GM12878 (cell line): ENCODE measurements around the gene TYSND1. TPM values are rescaled to one million over a fixed set of nuclear protein-coding genes. Genes with fewer than 3 reads are reported as not detected.

ENCODE experiments used
- ATAC-seq: fragments of 200-7000 bp; cut with Tn5 transposase; 3 replicates; pipeline ENCODE4 v1.9.1; 2020; ENCODE audit warnings: mild to moderate bottlenecking, moderate library complexity
- BruUV-seq: library from RNA; stranded (reverse); fragments of 400-500 nt; replicated peaks from 2 replicates; lab custom pipeline; 2021; lab: Mats Ljungman, UMichigan
- CTCF ChIA-PET: fragments of 300-600 bp; sonication (Branson Sonifier 250); formaldehyde crosslinking; extraction: SDS; loops from one replicate; lab custom pipeline; 2021; ENCODE audit warnings: inconsistent platforms; lab: Yijun Ruan, JAX
- POLR2A ChIA-PET: fragments of 350-600 bp; formaldehyde crosslinking; extraction: SDS; loops from one replicate; lab custom pipeline; 2021; ENCODE audit warnings: inconsistent platforms; lab: Charles Lee
- RAD21 ChIA-PET: fragments of 300-600 bp; sonication (Branson Sonifier 250); formaldehyde crosslinking; loops from one replicate; lab custom pipeline; 2023; ENCODE audit warnings: antibody characterized with exemption; ENCODE audit not compliant: unreplicated experiment; lab: Charles Lee
- SMC1A ChIA-PET: fragments of 300-600 bp; sonication (Branson Sonifier 250); formaldehyde crosslinking; loops from one replicate; lab custom pipeline; 2023; ENCODE audit not compliant: unreplicated experiment, uncharacterized antibody; lab: Charles Lee
- DNase-seq: peaks from one replicate; pipeline ENCODE4 v3.0.0-alpha.2; 2011; ENCODE audit warnings: low read depth, low spot score
- FAIRE-seq: peaks from 3 replicates; lab custom pipeline; 2011; peaks lifted over from hg19 to GRCh38; lab: Jason Lieb, UNC
- H2AFZ ChIP-seq: 2 replicates; pipeline ENCODE4 v1.6.0; 2011; ENCODE audit warnings: low read depth, low read length, control low read depth; ENCODE audit not compliant: control insufficient read depth
- H3K27ac ChIP-seq: 2 replicates; pipeline ENCODE4 v1.5.1; 2011; ENCODE audit warnings: control low read depth; ENCODE audit not compliant: control insufficient read depth, insufficient read depth
- H3K27me3 ChIP-seq, 2 experiments: replicated peaks in 1 of 2; 2 replicates each; pipeline versions ENCODE4 v1.6.0 to v1.6.1; 2011; ENCODE audit warnings: low read length in 1 of 2; ENCODE audit not compliant: control insufficient read depth in 2 of 2, insufficient read depth in 2 of 2
- H3K36me3 ChIP-seq, 2 experiments: 2 replicates each; pipeline ENCODE4 v1.5.1; 2011; ENCODE audit warnings: low read length in 1 of 2; ENCODE audit not compliant: control insufficient read depth in 2 of 2, insufficient read depth in 2 of 2
- H3K4me1 ChIP-seq: 2 replicates; pipeline ENCODE4 v1.6.1; 2011; ENCODE audit warnings: mild to moderate bottlenecking, low read length, moderate library complexity, mixed read lengths; ENCODE audit not compliant: control insufficient read depth, insufficient read depth
- H3K4me2 ChIP-seq: 2 replicates; pipeline ENCODE4 v1.6.0; 2011; ENCODE audit warnings: control low read depth; ENCODE audit not compliant: control insufficient read depth, insufficient read depth
- H3K4me3 ChIP-seq: fragments of 200-600 bp; sonication (generic); 2 replicates; pipeline ENCODE4 v1.5.1; 2016
- H3K79me2 ChIP-seq: 2 replicates; pipeline ENCODE4 v1.6.0; 2011; ENCODE audit warnings: low read length; ENCODE audit not compliant: control insufficient read depth, insufficient read depth
- H3K9ac ChIP-seq: 2 replicates; pipeline ENCODE4 v1.8.0; 2011; ENCODE audit warnings: low read length, control low read depth, mixed read lengths; ENCODE audit not compliant: control insufficient read depth, insufficient read depth
- H3K9me3 ChIP-seq: replicated peaks from 3 replicates; pipeline ENCODE4 v1.5.1; 2011; ENCODE audit warnings: mild to moderate bottlenecking, low read length; ENCODE audit not compliant: control insufficient read depth, insufficient read depth
- H4K20me1 ChIP-seq: 2 replicates; pipeline ENCODE4 v1.6.0; 2011; ENCODE audit not compliant: control insufficient read depth, insufficient read depth
- CBX5 ChIP-seq: sonication (generic); IDR thresholded peaks from 2 replicates; pipeline ENCODE4 v1.6.1; 2016; ENCODE audit warnings: low read depth, moderate library complexity, mild to moderate bottlenecking, inconsistent platforms
- MYC ChIP-seq: IDR thresholded peaks from 2 replicates; pipeline ENCODE4 v1.6.1; 2011; ENCODE audit warnings: mild to moderate bottlenecking, low read length, moderate library complexity, inconsistent platforms; ENCODE audit not compliant: insufficient read depth, insufficient replicate concordance, insufficient read length, severe bottlenecking
- NFYA ChIP-seq: IDR thresholded peaks from 2 replicates; pipeline ENCODE4 v1.6.1; 2011; ENCODE audit warnings: low read depth, mild to moderate bottlenecking, low read length, improper control_type of control experiment, borderline replicate concordance
- PKNOX1 ChIP-seq: fragments of 450-650 bp; IDR thresholded peaks from 2 replicates; pipeline ENCODE4 v1.6.1; 2016; ENCODE audit warnings: mild to moderate bottlenecking
- POU2F2 ChIP-seq: IDR thresholded peaks from 3 replicates; pipeline ENCODE4 v1.6.1; 2011; ENCODE audit warnings: low read depth, mild to moderate bottlenecking, low read length, borderline replicate concordance
- RUNX3 ChIP-seq: IDR thresholded peaks from 2 replicates; pipeline ENCODE4 v1.6.1; 2012; ENCODE audit warnings: low read length, inconsistent platforms
- SMARCA5 ChIP-seq: fragments of 450-650 bp; IDR thresholded peaks from 2 replicates; pipeline ENCODE4 v1.6.1; 2017; ENCODE audit warnings: mild to moderate bottlenecking
- WGBS: methylation state at CpG from one replicate; pipeline ENCODE4 v1.1.6; 2016; ENCODE audit warnings: low lambda C conversion rate; ENCODE audit not compliant: insufficient replicate concordance, insufficient coverage; ENCODE audit errors: missing lambda C conversion rate; 5-methylcytosine and 5-hydroxymethylcytosine counted together
- in situ Hi-C: fragments of 300-500 bp; cut with MboI; formaldehyde crosslinking; loops from 9 replicates; pipeline ENCODE4 v1.14.3; 2018; ENCODE audit warnings: mixed read lengths
- intact Hi-C: fragments of 100-400 bp; cut with micrococcal nuclease; formaldehyde crosslinking; loops from one replicate; pipeline ENCODE4 v1.14.2; 2022; ENCODE audit not compliant: unreplicated experiment
- polyA plus RNA-seq, 11 experiments: library from polyadenylated mRNA; depleted of rRNA in 4 of 11; unstranded in 6 of 11; stranded (reverse) in 5 of 11; fragments of >200 nt; fragmentation: Nextera tagmentation in 4 of 11; fragmentation: Illumina TruSeq in 1 of 11; extraction: Ambion mirVana in 4 of 11; extraction: Trizol in 1 of 11; gene quantifications; 1 replicate in 1 of 11; 2 replicates in 10 of 11; pipeline versions ENCODE4 v1.2.1 to v1.2.3, GENCODE V29; 2011 to 2016; ENCODE audit warnings: inconsistent platforms in 2 of 11, missing spikeins in 2 of 11, low read depth in 1 of 11
- total RNA-seq, 4 experiments: library from RNA; depleted of rRNA in 3 of 4; stranded (reverse); fragments of >200 nt in 3 of 4; fragmentation: Illumina TruSeq in 1 of 4; extraction: Trizol in 1 of 4; gene quantifications; 2 replicates each; pipeline versions ENCODE4 v1.2.1 to v1.2.3, GENCODE V29; 2013 to 2021
- TF ChIP-seq, protein P1 (sequence below): IDR thresholded peaks from 2 replicates; pipeline ENCODE4 v1.6.1; 2011; ENCODE audit warnings: borderline replicate concordance, low read depth, mild to moderate bottlenecking, moderate library complexity, low read length; ENCODE audit not compliant: insufficient read depth, poor library complexity, severe bottlenecking
- TF ChIP-seq, protein P2 (sequence below): fragments of 450-650 bp; IDR thresholded peaks from 2 replicates; pipeline ENCODE4 v1.6.1; 2017; ENCODE audit warnings: mild to moderate bottlenecking
- TF ChIP-seq, protein P3 (sequence below): fragments of 450-650 bp; IDR thresholded peaks from 2 replicates; pipeline ENCODE4 v1.6.1; 2016; ENCODE audit warnings: mild to moderate bottlenecking

The TYSND1 gene
- total and polyA plus RNA-seq, 10 of the 15 experiments (the other 5 are each of a cell fraction or from before 2014, with no cell fraction given): 1.9 to 21.4 (median 12.0) TPM

- peak; percentile 13 for ATAC-seq
- POLR2A ChIA-PET: no interaction called here
- Histone ChIP-seq H3K9me3 (no peaks in the 10 kb centered on the region), H3K4me2 (peak overlapping the region; percentile 97), H4K20me1 (no peaks in the 10 kb centered on the region), H3K27me3 (no peaks in the 10 kb centered on the region), H3K9ac (peak overlapping the region; percentile 96), H3K4me3 (peak overlapping the region; percentile 83), H3K36me3 (no peaks in the 10 kb centered on the region; a peak in 1 of 4 replicates), H2AFZ (no peak overlapping the region), H3K27ac (peak overlapping the region; percentile 89; the same call in 1 of the 2 replicates), H3K79me2 (peaks cover 29% of the 10 kb centered on the region), H3K4me1 (peaks cover 13% of the 10 kb centered on the region)
- no peak for FAIRE-seq
- BruUV-seq: no TSS peak
- WGBS: 94% methylated on average over 4 of the region's 4 CpGs
- CTCF ChIA-PET: interaction anchor here (0.9 to 4.0 kb wide), 3 partner anchors 14 to 22 kb away, joined by 3 to 42 read pairs (median 4); partner anchors contain the start of gene TYSND1
- RAD21 ChIA-PET: no interaction called here
- intact Hi-C loops (no loop called here), in situ Hi-C loops (no loop called here)
- no peak for DNase-seq
- SMC1A ChIA-PET: interaction anchor here (1.4 to 2.5 kb wide), 2 partner anchors 13 to 15 kb away, joined by 5 to 11 read pairs; no protein-coding TSS in a partner anchor
- no peak for TF ChIP-seq NFYA
- no peak for TF ChIP-seq MYC
- TF ChIP-seq, protein P1, sequence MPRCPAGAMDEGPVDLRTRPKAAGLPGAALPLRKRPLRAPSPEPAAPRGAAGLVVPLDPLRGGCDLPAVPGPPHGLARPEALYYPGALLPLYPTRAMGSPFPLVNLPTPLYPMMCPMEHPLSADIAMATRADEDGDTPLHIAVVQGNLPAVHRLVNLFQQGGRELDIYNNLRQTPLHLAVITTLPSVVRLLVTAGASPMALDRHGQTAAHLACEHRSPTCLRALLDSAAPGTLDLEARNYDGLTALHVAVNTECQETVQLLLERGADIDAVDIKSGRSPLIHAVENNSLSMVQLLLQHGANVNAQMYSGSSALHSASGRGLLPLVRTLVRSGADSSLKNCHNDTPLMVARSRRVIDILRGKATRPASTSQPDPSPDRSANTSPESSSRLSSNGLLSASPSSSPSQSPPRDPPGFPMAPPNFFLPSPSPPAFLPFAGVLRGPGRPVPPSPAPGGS: no peak
- TF ChIP-seq, protein P2, sequence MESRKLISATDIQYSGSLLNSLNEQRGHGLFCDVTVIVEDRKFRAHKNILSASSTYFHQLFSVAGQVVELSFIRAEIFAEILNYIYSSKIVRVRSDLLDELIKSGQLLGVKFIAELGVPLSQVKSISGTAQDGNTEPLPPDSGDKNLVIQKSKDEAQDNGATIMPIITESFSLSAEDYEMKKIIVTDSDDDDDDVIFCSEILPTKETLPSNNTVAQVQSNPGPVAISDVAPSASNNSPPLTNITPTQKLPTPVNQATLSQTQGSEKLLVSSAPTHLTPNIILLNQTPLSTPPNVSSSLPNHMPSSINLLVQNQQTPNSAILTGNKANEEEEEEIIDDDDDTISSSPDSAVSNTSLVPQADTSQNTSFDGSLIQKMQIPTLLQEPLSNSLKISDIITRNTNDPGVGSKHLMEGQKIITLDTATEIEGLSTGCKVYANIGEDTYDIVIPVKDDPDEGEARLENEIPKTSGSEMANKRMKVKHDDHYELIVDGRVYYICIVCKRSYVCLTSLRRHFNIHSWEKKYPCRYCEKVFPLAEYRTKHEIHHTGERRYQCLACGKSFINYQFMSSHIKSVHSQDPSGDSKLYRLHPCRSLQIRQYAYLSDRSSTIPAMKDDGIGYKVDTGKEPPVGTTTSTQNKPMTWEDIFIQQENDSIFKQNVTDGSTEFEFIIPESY: no peak
- TF ChIP-seq PKNOX1: no peak
- no peak for TF ChIP-seq RUNX3
- TF ChIP-seq, protein P3, sequence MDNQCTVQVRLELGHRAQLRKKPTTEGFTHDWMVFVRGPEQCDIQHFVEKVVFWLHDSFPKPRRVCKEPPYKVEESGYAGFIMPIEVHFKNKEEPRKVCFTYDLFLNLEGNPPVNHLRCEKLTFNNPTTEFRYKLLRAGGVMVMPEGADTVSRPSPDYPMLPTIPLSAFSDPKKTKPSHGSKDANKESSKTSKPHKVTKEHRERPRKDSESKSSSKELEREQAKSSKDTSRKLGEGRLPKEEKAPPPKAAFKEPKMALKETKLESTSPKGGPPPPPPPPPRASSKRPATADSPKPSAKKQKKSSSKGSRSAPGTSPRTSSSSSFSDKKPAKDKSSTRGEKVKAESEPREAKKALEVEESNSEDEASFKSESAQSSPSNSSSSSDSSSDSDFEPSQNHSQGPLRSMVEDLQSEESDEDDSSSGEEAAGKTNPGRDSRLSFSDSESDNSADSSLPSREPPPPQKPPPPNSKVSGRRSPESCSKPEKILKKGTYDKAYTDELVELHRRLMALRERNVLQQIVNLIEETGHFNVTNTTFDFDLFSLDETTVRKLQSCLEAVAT: no peak
- TF ChIP-seq CBX5: no peak
- no peak for TF ChIP-seq POU2F2
- no peak for TF ChIP-seq SMARCA5
Measured at GRCh38 chr10:70131560-70131937, 15.0 kb downstream of the TYSND1 start.
